ENCODE results near the gene LCAT.

LCAT gene

GRCh38 chr16:67968400-67969253 is 24.7 kb upstream of the LCAT start, which contains the start of gene SLC12A4:
Gene SLC12A4, minus strand, starts transcription at chr16:67968637. Its CDS starts 84 bp downstream, at chr16:67968553.
- peak; percentile 63 to 73 for DNase-seq (ENCODE audit: low read depth in 2 of 2)

- no peak for DNase-seq (ENCODE audit: low read depth in 2 of 2)
These were observed 24.1 kb upstream of the LCAT start for GRCh38 chr16:67967958-67968399.

- DNase-seq (ENCODE audit: low read depth in 2 of 2): no peak
These were observed 23.4 kb upstream of the LCAT start for GRCh38 chr16:67967183-67967957.

GRCh38 chr16:67966549-67967182 is 22.7 kb upstream of the LCAT start:
- no peak for DNase-seq (ENCODE audit: low read depth in 2 of 2)

GRCh38 chr16:67965668-67966548 is 22.0 kb upstream of the LCAT start:
- no peak for DNase-seq (ENCODE audit: low read depth in 2 of 2)

GRCh38 chr16:67964477-67965131 is 20.7 kb upstream of the LCAT start:
- no peak for DNase-seq (ENCODE audit: low read depth in 2 of 2)

GRCh38 chr16:67963662-67964321 is 19.9 kb upstream of the LCAT start:
- DNase-seq (ENCODE audit: low read depth in 2 of 2): no peak

- no peak for DNase-seq (ENCODE audit: low read depth in 2 of 2)
These were observed 19.4 kb upstream of the LCAT start for GRCh38 chr16:67963292-67963661.

GRCh38 chr16:67962135-67962534 is 18.2 kb upstream of the LCAT start:
- DNase-seq (ENCODE audit: low read depth in 2 of 2): no peak

GRCh38 chr16:67961551-67961957 is 17.6 kb upstream of the LCAT start:
- no peak for DNase-seq (ENCODE audit: low read depth in 2 of 2)

- DNase-seq (ENCODE audit: low read depth in 2 of 2): no peak
These were observed 15.8 kb upstream of the LCAT start for GRCh38 chr16:67959536-67960329.

- no peak for DNase-seq (ENCODE audit: low read depth in 2 of 2)
These were observed 13.7 kb upstream of the LCAT start for GRCh38 chr16:67957622-67958021.

GRCh38 chr16:67954421-67955196 is 10.7 kb upstream of the LCAT start:
- no peak for DNase-seq (ENCODE audit: low read depth in 2 of 2)

GRCh38 chr16:67953641-67954375 is 9.9 kb upstream of the LCAT start:
- DNase-seq (ENCODE audit: low read depth in 2 of 2): no peak

GRCh38 chr16:67951485-67951884 is 7.6 kb upstream of the LCAT start:
- no peak for DNase-seq (ENCODE audit: low read depth in 2 of 2)

- DNase-seq (ENCODE audit: low read depth in 2 of 2): no peak
These were observed 6.5 kb upstream of the LCAT start for GRCh38 chr16:67950335-67950843.

GRCh38 chr16:67949645-67950044 is 5.7 kb upstream of the LCAT start:
- no peak for DNase-seq (ENCODE audit: low read depth in 2 of 2)

GRCh38 chr16:67948015-67948414 is 4.1 kb upstream of the LCAT start:
- DNase-seq (ENCODE audit: low read depth in 2 of 2): no peak
